HG02870 (cell line): ENCODE results near the gene ZNF738.
"Not testable (repeated sequence)": the region's sequence is repeated elsewhere in the genome, so short reads cannot be mapped to it uniquely, and the experiment has no call there.

ENCODE experiments used
- ATAC-seq: cut with Tn5 transposase; IDR thresholded peaks from one replicate; pipeline ENCODE4 v1.9.1; 2021; ENCODE audit warnings: mild to moderate bottlenecking, moderate library complexity; ENCODE audit not compliant: unreplicated experiment

The ZNF738 gene

DNA sequence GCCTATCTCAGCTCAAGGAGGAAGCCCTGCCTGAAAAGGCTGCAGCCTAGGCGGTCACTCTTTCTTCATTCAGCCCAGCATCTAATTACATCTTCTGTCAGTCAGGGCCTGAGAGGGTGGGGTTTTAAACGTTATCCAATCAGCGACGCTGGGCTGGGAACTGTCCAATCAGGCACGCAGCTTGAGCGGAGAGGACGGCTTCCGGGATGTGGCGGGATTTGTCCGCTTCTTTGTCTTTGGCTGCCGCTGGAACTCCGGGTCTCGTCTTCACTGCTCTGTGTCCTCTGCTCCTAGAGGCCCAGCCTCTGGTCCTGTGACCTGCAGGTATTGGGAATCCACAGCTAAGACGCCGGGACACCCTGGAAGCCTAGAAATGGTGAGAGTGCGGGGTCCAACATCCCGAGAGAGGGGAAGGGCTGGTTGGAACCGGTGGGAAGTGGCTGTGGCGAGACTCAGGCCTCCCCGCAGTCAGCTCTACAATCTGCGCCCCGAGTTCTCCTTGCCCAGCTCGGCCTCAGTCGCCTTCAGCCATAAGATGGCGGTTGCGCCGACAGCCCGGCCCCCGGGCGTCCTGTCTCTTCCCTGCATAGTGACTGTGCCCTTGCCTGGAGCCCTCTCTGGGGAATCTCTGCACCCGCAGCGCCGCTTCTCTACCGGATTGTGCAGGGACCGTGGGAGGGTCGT lies at the start of gene ZNF738:
TSS of gene ZNF738 (plus strand) at position 233 of the 684 bp plus-strand sequence. CDS start at position 374, 141 bp downstream.
- ATAC-seq: peak; percentile 98

DNA sequence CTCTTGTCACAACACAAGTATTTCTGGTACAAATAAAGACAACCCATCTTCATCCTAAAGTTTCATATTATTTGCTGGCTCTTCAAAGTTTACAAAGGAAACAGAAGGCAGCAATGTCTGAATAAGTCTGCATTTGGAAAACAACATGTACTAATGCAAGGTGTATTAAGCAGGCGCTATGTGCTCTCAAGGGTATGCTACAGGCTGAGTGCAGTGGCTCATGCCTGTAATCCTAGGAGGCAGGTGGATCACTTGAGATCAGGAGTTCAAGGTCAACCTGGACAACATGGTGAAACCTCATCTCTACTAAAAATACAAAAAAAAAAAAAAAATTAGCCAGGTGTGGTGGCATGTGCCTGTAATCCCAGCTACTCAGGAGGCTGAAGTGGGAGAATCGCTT lies 46.0 kb upstream of the ZNF738 start:
- ATAC-seq: not testable (repeated sequence)

DNA sequence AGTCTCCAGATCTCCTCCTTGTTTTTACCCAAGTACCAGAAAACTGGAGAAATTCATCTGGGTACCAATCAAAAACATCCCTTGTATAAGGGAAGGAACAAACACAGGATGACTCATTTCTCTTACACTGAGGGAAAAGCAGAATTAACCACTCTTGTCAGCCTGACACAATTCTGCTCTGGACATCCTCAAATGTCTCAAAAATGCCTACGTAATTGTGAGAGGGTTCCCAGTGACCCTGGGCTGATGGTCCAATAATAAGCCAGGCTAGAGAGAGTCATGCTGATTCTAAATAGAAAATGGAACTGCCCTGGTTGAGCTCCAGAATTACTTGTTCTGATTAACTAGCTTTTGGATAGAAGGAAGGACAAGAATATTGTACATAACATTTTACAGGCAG lies 44.1 kb upstream of the ZNF738 start:
- ATAC-seq: no peak

DNA sequence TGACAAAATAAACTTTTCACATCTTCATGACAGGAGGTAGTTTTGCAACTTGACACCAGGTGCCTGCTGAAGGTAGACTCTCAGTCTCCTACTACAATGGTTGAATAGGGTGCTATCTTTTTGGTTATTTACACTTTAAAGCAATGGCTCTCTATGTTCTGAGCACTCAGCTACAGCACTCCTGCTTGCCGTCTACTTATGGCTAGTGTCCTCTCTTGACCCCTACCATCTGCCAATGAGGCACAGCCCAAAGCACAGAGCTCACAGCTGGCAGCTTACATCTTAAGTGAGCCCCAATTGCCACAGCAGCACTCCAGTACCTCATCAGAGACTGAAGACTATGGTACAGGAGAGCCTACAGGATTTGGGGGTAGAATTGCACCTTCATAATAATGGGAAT lies 41.0 kb upstream of the ZNF738 start:
- ATAC-seq: no peak

DNA sequence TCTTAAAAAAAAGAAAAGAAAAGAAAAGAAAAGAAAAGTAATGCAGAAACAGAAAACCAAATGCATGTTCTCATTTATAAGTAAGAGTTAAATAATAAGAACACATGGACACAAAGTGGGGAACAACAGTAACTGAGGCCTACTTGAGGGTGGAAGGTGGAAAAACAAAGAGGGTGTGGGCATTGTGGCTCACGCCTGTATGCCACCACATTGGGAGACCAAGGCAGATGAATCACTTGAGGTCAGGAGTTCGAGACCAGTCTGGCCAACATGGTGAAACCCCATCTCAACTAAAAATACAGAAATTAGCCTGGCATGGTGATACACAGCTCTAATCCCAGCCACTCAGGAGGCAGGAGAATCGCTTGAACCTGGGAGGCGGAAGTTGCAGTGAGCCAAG lies 37.7 kb upstream of the ZNF738 start:
- ATAC-seq: no peak

DNA sequence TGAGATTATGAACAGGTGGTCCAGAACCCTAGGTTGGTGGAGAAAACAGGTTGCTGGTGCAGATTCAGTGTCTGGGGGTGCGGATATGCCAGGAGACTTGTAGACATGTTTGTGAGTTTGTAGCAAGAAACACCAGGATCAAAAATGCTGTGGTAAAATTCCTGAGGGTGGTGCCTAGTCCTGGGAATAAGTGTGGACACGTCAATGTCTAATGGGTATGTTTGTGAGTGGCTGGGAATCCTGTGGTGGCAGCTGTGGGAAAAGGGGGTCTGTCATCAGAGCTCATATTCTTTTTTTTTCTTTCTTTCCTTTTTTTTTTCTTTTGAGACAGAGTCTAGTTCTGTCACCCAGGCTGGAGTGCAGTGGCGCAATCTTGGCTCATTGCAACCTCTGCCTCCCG lies 36.8 kb upstream of the ZNF738 start:
- no peak for ATAC-seq

DNA sequence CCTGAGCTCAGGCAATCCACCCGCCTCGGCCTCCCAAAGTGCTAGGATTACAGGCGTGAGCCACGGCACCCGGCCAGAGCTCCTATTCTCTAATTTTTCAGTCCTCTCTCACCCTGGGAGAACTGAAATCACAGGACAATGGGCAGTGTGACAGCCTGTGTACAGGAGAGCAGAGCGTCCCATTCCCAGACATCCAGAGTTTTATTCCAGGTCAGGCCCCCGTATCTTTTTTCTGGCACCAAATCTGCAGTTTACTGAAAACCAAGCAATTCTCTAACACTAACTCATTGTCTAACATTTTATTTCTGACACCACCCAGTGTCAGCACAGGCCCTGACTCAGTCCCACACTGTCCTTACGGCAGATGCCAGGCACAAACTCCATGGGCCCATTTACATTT lies 36.3 kb upstream of the ZNF738 start:
- ATAC-seq: no peak

DNA sequence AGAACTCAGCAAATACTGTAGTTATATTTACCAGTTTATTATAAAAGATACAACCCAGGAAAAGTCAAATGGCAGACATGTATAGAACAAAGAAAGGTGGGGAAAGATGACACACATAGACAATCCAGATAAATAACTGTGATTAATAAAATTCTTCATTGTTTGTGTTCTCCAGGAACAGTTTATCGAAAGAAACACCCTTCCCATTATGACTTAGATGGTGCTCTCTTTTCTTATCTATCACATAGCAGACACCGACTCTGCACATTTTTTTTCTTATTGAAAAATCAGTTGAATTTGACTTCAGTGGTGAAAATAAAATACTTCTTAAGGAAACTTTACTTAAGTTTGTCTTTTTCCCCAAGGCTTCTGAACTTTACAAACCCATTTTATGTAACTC lies 35.8 kb upstream of the ZNF738 start:
- no peak for ATAC-seq

DNA sequence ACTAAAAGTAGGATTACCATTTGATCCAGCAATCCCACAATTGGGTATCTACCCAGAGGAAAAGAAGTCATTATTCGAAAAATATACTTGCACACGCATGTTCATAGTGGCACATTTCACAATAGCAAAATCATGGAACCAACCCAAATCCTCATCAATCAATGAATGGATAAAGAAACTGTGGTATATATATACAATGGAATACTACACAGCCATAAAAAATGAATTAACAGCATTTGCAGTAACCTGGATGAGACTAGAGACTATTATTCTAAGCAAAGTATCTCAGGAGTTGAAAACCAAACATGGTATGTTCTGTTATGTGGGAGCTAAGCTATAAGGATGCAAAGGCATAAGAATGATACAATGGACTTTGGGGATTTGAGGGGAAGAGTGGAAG lies 32.6 kb upstream of the ZNF738 start:
- no peak for ATAC-seq

DNA sequence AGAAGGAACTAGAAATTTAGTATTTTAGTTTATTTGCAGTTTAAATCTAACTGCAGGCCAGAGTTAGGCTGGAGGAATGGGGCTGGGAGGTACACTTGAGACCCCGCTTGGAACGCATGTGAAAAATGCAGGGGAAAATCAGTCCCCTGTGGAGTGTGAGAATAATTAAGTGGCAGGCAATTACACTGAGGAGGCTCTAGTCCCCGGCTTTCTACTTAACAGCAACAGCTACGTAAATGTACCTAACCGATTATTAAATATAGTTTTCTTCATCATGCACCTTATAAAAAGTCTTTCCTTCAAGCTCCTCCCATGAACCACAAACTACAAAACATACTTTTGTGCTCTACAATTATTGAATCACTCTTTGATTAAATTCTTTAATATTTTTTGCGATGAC lies 30.4 kb upstream of the ZNF738 start:
- no peak for ATAC-seq

DNA sequence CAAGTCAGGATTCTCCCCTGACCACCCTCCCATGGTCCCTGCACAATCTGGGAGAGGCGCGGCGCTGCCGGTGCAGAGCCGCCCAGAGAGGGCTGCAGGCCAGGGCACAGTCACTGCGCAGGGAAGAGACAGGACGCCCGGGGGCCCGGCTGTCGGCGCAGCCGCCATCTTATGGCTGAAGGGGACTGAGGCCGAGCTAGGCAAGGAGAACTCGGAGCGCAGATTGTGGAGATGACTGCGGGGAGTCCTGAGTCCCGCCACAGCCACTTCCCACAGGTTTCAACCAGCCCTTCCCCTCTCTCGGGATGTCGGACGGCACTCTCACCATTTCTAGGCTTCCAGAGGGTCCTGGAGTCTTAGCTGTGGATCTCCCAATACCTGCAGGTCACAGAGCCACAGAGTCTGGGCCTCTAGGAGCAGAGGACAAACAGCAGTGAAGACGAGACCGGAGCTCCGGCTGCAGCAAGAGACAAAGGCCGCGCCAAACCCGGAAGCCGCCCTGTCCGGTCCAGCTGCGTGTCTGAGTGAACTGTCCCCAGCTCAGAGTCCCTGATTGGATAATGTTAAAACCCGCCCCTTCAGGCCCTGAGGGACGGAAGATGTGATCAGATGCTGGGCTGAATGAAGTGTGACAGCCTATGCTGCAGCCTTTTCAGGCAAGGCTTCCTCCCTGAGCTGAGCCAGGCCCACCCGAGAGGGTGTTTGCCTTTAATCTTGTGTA lies 29.8 kb upstream of the ZNF738 start, which contains the start of gene ZNF708:
TSS of gene ZNF708 (minus strand) at position 526 of the 721 bp plus-strand sequence. CDS start at position 328, 198 bp downstream.
- ATAC-seq: peak; percentile 99

DNA sequence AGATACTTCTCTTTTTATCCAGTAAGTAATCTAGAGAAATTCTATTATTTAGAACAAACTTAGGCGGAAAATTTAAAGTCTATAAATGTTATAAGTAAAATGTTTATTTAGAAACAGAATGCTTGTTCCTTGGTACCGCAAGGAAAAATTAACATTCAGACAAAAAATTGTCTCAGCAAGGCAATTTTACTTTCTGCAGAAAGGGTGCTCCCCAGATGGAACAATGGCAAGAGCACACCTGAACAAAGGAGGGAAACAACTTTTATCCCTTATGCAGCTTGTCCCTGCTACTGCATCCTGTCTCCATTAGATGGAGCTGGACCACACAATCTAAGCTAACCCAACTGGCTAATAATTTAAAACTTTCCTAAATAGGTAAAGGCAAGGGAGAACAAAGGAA lies 23.1 kb upstream of the ZNF738 start:
- ATAC-seq: no peak

DNA sequence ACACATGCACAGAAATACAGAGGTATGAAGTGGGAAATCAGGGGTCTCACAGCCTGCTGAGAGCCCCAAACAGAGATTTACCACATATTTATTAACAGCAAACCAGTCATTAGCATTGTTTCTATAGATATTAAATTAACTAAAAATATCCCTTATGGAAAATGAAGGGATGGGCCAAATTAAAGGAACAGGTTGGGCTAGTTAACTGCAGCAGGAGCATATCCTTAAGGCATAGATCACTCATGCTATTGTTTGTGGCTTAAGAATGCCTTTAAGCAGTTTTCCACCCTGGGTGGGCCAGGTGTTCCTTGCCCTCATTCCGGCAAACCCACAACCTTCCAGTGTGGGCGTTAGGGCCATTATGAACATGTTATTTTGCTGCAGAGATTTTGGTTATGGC lies 14.0 kb upstream of the ZNF738 start:
- not testable (repeated sequence) for ATAC-seq

DNA sequence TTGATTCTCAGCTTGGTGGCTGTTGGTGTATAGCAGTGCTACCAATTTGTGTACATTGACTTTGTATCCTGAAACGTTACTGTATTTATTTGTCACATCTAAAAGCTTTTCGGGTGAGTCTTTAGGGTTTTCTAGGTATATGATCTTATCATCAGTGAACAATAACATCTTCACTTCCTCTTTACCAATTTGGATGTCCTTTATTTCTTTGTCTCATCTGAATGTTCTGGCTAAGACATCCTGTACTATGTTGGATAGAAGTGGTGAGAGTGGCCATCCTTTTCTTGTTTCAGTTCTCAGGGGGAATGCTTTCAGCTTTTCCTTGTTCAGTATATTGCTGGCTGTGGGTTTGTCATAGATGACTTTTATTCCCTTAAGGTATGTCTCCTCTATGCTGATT lies 6.0 kb upstream of the ZNF738 start:
- ATAC-seq: no peak

DNA sequence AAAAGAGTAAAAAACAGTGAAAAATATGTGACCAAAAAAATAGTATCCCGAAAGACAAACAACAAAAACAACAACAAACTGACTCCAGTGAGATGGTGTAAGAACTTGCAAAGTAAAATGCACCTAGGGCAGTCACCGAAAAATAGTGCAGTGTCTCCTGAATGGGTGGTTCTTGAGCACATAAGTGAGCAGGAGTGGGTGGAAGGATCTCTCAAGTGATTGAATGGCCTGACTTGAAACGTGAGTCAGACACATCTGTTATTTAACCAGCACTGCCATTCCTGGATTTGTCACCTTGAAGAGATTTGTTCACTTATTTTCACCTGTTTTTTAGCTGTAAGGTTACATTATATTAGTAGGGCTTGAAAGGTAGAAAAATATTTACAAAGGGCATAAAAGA lies 3.5 kb downstream of the ZNF738 start:
- no peak for ATAC-seq

DNA sequence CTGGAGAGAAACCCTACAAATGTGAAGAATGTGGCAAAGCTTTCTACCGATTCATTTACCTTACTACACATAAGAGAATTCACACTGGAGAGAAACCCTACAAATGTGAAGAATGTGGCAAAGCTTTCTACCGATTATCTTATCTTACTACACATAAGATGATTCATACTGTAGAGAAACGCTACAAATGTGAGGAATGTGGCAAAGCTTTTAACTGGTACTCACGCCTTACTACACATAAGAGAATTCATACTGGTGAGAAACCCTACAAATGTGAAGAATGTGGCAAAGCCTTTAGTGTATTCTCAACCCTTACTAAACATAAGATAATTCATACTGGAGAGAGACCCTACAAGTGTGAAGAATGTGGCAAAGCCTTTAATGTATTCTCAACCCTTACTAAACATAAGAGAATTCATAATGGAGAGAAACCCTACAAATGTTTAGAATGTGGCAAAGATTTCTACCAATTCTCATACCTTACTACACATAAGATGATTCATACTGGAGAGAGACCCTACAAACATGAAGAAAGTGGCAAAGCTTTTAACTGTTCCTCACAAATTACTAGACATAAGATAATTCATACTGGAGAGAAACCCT lies 25.3 kb downstream of the ZNF738 start:
- no peak for ATAC-seq

DNA sequence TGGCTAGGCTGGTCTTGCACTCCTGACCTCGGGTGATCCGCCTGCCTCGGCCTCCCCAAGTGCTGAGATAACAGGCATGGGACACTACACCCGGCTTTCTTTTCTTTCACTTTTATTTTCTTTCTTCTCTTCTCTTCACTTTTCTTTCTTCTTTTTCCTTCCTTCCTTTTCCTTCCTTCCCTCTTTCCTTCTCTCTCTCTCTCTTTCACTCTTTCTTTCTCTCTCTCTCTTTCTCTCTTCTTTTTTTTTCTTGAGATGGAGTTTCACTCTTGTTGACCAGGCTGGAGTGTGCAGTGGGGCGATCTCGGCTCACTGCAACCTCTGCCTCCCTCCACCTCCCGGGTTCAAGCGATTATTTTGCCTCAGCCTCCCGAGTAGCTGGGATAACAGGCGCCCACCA lies 37.3 kb downstream of the ZNF738 start:
- ATAC-seq: no peak

DNA sequence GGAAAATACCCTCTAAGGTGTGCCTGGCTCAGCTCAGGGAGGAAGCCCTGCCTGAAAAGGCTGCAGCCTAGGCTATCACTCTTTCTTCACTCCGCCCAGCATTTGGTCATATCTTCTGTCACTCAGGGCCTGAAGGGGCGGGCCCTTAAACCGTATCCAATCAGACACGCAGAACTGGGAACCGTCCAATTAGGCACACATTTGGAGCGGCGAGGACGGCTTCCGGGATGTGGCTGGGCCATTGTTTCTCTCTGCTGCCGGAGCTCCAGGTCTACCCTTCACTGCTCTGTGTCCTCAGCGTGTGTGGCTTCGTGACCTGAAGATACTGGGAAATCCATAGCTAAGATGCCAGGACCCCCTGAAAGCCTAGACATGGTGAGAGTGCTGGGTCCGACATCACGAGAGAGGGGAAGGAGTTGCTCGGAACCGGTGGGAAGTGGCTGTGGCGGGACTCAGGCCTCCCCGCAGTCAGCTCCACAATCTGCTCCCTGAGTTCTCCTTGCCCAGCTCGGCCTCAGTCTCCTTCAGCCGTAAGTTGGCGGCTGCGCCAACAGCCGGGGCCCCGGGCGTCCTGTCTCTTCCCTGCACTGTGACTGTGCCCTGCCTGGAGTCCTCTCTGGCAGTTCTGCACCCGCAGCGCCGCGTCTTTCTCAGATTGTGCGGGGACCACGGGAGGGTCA lies 38.2 kb downstream of the ZNF738 start, which contains the start of gene ZNF493:
TSS of gene ZNF493 (plus strand) at position 241 of the 680 bp plus-strand sequence. CDS start at position 346, 105 bp downstream.
- ATAC-seq: peak; percentile 99

DNA sequence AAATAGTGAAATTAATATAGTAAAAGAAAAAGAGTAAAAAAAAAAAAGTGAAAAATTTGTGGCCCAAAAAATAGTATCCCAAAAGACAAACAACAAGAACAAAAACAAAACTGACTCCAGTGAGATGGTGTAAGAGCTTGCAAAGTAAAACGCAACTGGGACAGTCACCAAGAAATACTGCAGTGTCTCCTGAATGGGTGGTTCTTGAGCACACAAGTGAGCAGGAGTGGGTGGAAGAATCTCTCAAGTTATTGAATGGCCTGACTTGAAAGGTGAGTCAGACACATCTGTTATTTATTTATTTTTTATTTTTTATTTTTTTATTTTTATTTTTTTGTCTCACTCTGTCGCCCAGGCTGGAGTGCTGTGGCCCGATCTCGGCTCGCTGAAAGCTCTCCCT lies 40.1 kb downstream of the ZNF738 start:
- ATAC-seq: no peak

DNA sequence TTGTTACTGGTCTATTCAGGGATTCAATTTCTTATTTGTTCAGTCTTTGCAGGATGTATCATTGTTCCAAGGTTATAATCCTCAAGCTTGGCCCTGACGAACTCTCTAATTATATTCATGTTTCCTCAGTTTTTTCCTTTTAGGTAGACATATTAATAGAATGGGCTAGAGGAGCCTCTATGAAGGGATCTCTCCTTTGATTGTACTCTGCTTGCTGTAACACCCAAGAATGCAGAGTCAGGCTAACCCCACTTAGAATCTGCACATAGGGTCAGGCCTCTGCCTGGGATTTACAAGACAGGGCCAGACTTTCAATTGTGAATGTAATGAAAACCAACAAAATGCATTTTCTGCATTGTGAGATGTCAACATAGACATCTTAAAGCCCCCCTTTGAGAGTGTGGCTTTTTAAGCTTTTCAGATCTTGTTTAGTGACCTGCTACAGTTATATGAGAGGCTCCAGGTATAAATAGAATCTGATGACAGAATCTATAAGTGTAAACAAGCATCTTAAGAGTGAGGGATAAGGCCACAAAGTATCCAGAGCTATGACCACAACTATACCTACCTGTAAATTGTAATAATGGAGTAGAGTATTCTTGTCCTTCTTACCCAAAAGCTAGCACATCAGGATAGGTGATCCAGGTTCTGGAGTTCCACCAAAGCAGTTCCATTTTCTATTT lies 43.6 kb downstream of the ZNF738 start:
- ATAC-seq: no peak

DNA sequence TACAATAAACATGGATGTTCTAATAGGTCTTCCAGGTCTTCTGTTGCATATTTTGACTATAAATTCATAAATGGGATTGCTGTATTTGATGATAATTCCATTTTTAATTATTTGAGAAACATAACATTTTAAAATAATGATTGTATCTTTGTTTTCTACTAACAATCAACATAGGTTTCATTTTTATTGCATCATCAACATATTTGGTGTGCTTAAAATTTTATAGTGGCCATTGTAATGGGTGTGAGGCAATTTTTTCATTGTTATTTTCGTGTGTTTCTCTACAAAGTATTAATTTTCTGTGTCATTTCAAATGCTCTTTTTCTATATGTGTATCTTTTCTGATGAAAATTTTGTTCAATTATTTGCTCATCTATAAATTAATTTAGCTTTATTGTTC lies 51.4 kb downstream of the ZNF738 start:
- ATAC-seq: no peak
